ENCODE measurements around the gene BLVRA.
A peak's percentile ranks its signal among the peaks of the same experiment; 100 is the strongest.

The BLVRA gene

DNA sequence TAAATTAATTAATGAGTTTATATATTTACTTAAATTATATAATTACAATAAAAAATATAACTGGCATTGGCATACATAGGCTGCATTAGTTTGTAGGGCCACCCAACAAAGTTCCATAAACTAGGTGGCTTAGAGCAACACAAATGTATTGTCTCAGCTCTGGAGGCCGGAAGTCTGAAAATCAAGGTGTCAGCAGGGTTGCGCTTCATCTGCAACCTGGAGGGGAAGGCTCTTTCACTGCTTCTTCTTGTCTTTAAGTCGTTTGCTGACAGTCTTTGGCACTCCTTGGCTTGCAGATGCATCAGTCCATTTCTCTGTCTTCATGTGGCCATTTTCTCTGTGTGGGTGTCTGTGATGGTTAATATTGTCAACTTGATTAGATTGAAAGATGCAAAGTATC, 6.1 kb upstream of the BLVRA start:
- Histone ChIP-seq H3K36me3 (ENCODE audit: control insufficient read depth, insufficient read depth, low read length) (no peaks in the 10 kb centered on the region), H3K9ac (ENCODE audit: low read depth, low read length) (no peak overlapping the region), H3K27me3 (ENCODE audit: control insufficient read depth, insufficient read depth, low read length) (peaks cover 12% of the 10 kb centered on the region), H3K4me3 (ENCODE audit: low read depth, low read length) (no peak overlapping the region), H3K4me1 (ENCODE audit: control insufficient read depth, insufficient read depth, low read length) (peaks cover 5% of the 10 kb centered on the region), H3K9me3 (ENCODE audit: control insufficient read depth, insufficient read depth, low read length) (no peaks in the 10 kb centered on the region)

DNA sequence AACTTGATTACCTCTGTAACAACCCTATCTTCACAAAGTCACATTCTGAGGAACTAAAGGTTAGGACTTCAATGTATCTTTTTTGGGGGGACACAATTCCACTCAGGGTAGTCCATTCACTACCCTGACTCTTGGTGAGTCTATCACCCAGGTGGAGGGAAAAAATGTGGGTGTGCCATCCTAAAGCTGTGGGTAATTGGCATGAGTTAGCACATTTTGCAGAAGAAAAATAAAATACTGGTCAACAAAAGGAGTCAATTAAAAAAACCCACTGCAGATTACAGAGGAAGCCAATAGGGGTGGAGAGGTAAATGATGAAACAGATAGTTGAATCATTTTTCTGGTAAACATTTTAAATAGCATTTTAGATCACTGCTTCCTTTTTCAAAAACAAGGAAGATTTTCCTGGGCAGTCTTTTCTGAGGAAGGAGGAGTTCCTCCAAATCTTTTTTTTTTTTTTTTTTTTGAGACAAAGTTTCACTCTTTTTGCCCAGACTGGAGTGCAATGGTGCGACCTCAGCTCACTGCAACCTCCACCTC, 5.1 kb upstream of the BLVRA start:
- Histone ChIP-seq H3K27me3 (ENCODE audit: control insufficient read depth, insufficient read depth, low read length) (peaks cover 19% of the 10 kb centered on the region), H3K4me3 (ENCODE audit: low read depth, low read length) (no peak overlapping the region), H3K9ac (ENCODE audit: low read depth, low read length) (no peak overlapping the region), H3K9me3 (ENCODE audit: control insufficient read depth, insufficient read depth, low read length) (no peaks in the 10 kb centered on the region), H3K36me3 (ENCODE audit: control insufficient read depth, insufficient read depth, low read length) (no peaks in the 10 kb centered on the region), H3K4me1 (ENCODE audit: control insufficient read depth, insufficient read depth, low read length) (peaks cover 5% of the 10 kb centered on the region)

DNA sequence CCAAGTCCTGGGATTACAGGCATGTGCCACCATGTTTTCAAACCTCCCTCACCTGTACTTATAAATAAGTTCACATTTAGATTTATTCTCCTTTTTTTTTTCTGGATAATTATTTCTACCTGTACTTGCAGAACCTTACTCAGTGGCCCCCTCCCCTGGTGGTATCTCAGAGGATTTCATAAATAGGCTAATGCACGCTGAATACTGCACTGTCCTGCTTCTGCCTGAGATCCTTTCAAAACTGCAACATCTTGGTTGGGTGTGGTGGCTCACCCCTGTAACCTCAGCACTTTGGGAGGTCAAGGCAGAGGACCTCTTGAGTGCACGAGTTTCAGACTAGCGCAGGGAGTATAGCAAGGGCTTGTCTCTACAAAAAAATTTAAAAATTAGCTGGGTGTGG, 4.6 kb upstream of the BLVRA start:
- H3K9ac ChIP-seq (ENCODE audit: low read depth, low read length): no peak overlapping the region
- H3K36me3 ChIP-seq (ENCODE audit: control insufficient read depth, insufficient read depth, low read length): no peaks in the 10 kb centered on the region
- no peak overlapping the region for H3K4me3 ChIP-seq (ENCODE audit: low read depth, low read length)
- H3K4me1 ChIP-seq (ENCODE audit: control insufficient read depth, insufficient read depth, low read length): peaks cover 5% of the 10 kb centered on the region
- H3K9me3 ChIP-seq (ENCODE audit: control insufficient read depth, insufficient read depth, low read length): no peaks in the 10 kb centered on the region
- peaks cover 19% of the 10 kb centered on the region for H3K27me3 ChIP-seq (ENCODE audit: control insufficient read depth, insufficient read depth, low read length)

DNA sequence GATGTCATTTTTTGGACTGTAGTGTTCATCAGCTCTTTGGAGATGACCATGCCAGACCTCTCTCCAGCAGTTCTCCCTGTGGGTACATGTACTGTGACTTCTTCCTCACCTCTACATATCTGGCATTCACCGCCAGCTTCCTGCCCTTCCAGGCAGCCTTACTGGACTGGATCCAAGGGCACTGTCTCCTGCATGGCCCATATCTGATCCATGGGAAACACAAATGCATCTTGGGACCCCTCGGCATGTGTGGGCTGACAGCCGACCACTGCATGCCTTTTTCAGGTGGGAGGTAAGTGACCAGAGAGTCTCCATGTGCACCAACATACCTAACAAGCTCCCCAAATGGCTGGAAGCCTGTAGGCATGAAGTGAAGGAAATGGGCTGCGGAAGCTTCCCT, 3.9 kb upstream of the BLVRA start:
- no peaks in the 10 kb centered on the region for H3K9me3 ChIP-seq (ENCODE audit: control insufficient read depth, insufficient read depth, low read length)
- peaks cover 5% of the 10 kb centered on the region for H3K4me1 ChIP-seq (ENCODE audit: control insufficient read depth, insufficient read depth, low read length)
- no peaks in the 10 kb centered on the region for H3K36me3 ChIP-seq (ENCODE audit: control insufficient read depth, insufficient read depth, low read length)
- no peak overlapping the region for H3K4me3 ChIP-seq (ENCODE audit: low read depth, low read length)
- H3K9ac ChIP-seq (ENCODE audit: low read depth, low read length): no peak overlapping the region
- peaks cover 26% of the 10 kb centered on the region for H3K27me3 ChIP-seq (ENCODE audit: control insufficient read depth, insufficient read depth, low read length)

DNA sequence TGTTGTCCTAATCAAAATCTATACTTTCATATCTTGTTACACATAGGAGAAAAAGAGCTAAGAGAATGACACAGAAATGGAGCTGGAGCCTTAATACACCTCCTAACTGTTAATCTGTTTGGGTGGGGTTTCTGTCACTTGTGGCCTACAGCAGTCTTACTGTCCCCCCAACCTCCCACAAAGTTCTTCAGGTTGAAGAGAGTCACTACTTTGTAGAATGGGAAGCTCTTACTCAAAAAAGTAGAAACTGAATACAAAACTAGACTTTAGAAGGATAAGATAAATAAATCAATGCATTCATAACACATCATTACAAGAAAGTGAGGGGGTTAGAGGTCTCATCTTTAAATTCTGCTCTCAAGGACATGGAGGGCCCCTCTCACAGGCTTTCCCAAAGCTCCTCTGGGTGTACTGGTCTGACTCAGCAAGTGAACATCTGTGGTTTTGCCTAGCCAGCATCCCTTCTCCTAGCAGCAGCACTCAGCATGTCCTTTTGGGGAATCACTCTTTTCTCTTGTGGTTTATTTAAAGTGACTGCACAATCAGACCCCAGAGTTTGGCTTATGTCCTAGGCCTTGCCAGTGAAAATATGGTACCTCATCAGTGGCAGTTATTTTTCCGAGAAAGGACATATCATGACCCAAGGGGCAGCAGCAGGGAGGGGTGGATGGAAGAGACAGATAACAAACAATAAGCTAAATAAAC, 2.0 kb upstream of the BLVRA start:
- no peak overlapping the region for H3K4me3 ChIP-seq (ENCODE audit: low read depth, low read length)
- H3K27me3 ChIP-seq (ENCODE audit: control insufficient read depth, insufficient read depth, low read length): peaks cover 27% of the 10 kb centered on the region
- H3K9ac ChIP-seq (ENCODE audit: low read depth, low read length): no peak overlapping the region
- H3K4me1 ChIP-seq (ENCODE audit: control insufficient read depth, insufficient read depth, low read length): no peaks in the 10 kb centered on the region
- no peaks in the 10 kb centered on the region for H3K9me3 ChIP-seq (ENCODE audit: control insufficient read depth, insufficient read depth, low read length)
- H3K36me3 ChIP-seq (ENCODE audit: control insufficient read depth, insufficient read depth, low read length): no peaks in the 10 kb centered on the region

DNA sequence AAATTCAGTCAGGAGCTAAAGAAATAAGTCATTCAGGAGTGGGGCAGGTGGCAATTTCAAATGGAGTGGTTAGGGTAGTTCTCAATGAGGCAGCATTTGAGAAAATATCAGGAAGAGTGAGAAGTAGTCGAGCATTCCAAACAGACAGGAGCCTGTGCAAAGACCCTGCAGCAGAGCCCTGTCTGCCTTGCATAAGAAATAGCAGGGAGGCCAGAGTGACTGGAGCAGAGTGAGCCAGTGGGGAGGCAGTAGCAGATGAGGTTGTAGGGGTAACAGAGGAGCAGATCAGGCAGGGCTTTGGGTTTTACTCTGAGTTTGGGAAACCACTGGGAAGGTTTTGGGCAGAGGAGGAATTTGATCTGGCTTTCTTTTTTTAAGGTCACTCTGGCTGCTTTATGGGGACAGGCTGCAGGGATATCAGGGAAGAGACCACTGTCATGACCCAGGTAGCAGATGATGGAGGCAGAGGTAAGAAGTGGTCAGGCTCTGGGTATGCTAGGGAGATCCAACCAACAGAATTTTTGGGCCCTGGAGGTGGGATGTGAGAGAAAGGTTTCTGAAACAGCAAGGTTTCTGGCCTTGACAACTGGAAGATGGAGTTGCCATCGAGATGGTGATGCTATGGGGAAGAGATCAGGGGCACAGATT, 1.3 kb upstream of the BLVRA start:
- Histone ChIP-seq H3K9ac (ENCODE audit: low read depth, low read length) (no peak overlapping the region), H3K4me1 (ENCODE audit: control insufficient read depth, insufficient read depth, low read length) (no peaks in the 10 kb centered on the region), H3K36me3 (ENCODE audit: control insufficient read depth, insufficient read depth, low read length) (no peaks in the 10 kb centered on the region), H3K27me3 (ENCODE audit: control insufficient read depth, insufficient read depth, low read length) (peaks cover 27% of the 10 kb centered on the region), H3K4me3 (ENCODE audit: low read depth, low read length) (no peak overlapping the region), H3K9me3 (ENCODE audit: control insufficient read depth, insufficient read depth, low read length) (no peaks in the 10 kb centered on the region)

DNA sequence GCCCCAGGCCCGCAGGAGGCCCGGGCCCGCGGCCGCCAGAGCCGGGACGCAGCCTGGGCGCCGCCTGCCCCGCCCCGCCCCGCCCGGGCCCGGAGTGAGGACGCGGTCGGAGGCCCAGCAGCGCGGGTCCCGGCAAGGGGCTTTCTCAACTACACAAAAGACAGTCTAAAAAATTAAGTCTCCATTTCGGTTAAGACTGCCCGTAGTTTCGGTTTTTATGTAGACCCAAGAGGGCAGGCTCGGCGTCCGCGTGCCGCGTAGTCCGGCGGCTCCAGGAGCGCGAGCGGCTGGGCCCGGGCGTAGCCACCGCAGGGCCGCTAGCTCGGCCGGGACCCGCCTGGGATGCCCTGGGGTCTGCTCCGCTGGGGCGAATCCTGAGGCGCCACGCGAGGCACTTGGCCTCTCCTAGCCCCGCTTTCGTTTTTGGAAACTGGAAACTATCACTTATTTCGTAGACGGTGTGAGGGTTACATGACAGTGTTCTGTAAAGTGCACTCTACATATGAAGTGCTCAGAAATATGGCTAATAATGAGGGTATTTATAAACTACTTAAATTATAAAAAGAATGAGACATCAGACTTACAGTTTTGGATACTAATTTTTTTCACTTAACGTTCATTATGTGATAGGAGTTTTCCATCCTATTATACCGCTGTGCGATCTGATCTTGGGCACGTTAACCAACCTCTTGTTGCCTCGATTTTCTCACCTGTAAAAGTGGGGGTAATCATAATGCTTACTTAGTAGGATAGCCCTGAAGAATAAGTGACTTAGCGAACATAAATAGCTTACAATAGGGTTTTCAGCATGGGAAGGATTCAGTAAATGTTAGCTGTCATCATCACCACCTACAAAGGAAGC, 573 bp downstream of the BLVRA start:
- Histone ChIP-seq H3K36me3 (ENCODE audit: control insufficient read depth, insufficient read depth, low read length) (no peaks in the 10 kb centered on the region), H3K9ac (ENCODE audit: low read depth, low read length) (no peak overlapping the region), H3K27me3 (ENCODE audit: control insufficient read depth, insufficient read depth, low read length) (peaks cover 27% of the 10 kb centered on the region), H3K4me1 (ENCODE audit: control insufficient read depth, insufficient read depth, low read length) (peaks cover 6% of the 10 kb centered on the region), H3K4me3 (ENCODE audit: low read depth, low read length) (peak overlapping the region; percentile 68), H3K9me3 (ENCODE audit: control insufficient read depth, insufficient read depth, low read length) (no peaks in the 10 kb centered on the region)

DNA sequence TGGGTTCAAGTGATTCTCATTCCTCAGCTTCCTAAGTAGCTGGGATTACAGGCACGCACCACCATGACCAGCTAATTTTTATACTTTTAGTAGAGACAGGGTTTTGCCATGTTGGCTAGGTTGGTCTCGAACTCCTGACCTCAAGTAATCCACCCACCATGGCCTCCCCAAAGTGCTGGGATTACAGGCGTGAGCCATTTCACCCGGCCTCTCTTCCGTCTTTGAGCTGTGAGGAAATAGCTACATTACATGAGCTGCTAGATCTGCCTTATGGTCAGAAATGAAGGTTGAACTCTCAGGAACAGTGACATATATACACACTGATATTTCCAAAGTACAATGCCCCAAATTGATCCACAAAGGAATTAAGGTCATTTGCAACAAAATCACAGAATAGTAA, 2.4 kb downstream of the BLVRA start:
- no peaks in the 10 kb centered on the region for H3K9me3 ChIP-seq (ENCODE audit: control insufficient read depth, insufficient read depth, low read length)
- peaks cover 27% of the 10 kb centered on the region for H3K27me3 ChIP-seq (ENCODE audit: control insufficient read depth, insufficient read depth, low read length)
- no peak overlapping the region for H3K4me3 ChIP-seq (ENCODE audit: low read depth, low read length)
- no peaks in the 10 kb centered on the region for H3K36me3 ChIP-seq (ENCODE audit: control insufficient read depth, insufficient read depth, low read length)
- H3K9ac ChIP-seq (ENCODE audit: low read depth, low read length): no peak overlapping the region
- peaks cover 10% of the 10 kb centered on the region for H3K4me1 ChIP-seq (ENCODE audit: control insufficient read depth, insufficient read depth, low read length)

DNA sequence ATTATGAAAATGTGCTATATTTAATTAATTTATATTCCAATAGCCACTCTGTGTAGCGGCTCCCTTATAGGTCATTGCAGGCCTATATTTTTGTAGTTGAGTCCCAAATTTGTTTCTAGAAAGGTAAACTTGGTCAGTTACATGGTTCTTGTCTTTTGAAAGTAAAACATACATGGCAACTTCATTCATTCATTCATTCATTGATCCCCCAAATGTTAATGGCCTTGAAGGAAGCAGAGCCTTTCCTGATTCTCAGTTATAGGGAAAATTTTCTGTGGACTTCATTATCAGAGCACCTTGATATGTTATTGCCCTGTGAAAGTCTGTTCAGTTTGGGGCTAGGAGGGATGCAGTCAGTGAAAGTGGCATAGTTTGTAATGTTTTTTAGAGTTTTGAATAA, 2.9 kb downstream of the BLVRA start:
- Histone ChIP-seq H3K27me3 (ENCODE audit: control insufficient read depth, insufficient read depth, low read length) (peaks cover 24% of the 10 kb centered on the region), H3K4me1 (ENCODE audit: control insufficient read depth, insufficient read depth, low read length) (peaks cover 10% of the 10 kb centered on the region), H3K9me3 (ENCODE audit: control insufficient read depth, insufficient read depth, low read length) (no peaks in the 10 kb centered on the region), H3K4me3 (ENCODE audit: low read depth, low read length) (no peak overlapping the region), H3K36me3 (ENCODE audit: control insufficient read depth, insufficient read depth, low read length) (no peaks in the 10 kb centered on the region), H3K9ac (ENCODE audit: low read depth, low read length) (no peak overlapping the region)

DNA sequence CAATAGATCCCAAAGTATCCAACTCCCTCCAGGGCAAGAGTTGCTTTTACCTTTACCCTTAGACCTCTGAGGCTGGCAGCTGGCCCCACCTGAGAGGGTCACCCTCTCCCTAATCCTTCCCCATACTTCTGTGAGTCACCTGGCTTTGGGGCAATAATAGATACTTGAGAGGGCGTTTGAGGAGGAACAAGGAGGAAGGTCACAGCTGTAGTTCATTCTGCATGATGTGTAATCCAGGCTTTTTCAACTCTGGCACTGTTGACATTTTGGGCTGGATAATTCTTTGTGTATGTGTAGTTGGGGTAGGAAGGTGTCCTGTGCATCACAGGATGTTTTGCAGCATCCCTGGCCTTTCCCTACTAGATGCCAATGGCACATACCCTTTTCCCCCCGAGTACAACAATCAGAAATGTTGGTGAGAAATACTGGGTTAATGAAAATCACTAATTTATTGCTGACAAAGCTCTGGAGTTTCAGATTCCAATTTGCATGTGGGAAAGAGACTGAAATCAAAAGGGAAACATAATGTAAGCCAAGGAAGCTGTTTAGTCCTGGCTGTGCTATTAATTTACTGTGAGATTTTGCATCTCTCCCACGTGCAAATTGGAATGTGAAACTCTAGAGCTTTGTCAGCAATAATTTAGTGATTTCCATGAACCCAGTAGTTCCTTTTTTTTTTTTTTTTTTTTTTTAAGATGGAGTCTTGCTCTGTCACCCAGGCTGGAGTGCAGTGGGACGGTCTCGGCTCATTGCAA, 3.6 kb downstream of the BLVRA start:
- H3K9me3 ChIP-seq (ENCODE audit: control insufficient read depth, insufficient read depth, low read length): no peaks in the 10 kb centered on the region
- H3K4me3 ChIP-seq (ENCODE audit: low read depth, low read length): no peak overlapping the region
- no peak overlapping the region for H3K9ac ChIP-seq (ENCODE audit: low read depth, low read length)
- H3K27me3 ChIP-seq (ENCODE audit: control insufficient read depth, insufficient read depth, low read length): peaks cover 17% of the 10 kb centered on the region
- no peaks in the 10 kb centered on the region for H3K36me3 ChIP-seq (ENCODE audit: control insufficient read depth, insufficient read depth, low read length)
- peaks cover 10% of the 10 kb centered on the region for H3K4me1 ChIP-seq (ENCODE audit: control insufficient read depth, insufficient read depth, low read length)

DNA sequence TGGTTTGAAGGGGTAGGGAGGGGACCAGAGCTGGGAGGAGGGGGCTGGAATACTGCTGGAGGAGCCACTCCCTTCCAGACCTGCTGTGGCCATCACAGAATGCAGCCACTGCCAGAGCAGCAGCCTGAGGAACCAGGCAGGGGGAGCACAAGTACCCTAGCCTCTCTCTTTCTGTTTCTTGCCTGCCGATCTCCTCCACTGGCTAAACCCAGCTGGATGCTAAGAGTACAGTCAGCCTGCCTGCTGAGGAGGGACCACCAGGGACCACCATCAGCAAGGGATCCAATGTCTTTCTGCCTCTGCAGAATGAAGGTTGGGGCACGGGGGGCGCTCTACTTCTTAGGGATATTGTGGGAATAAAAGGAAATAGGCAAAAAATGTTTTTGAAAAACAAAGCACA, 4.7 kb downstream of the BLVRA start:
- peaks cover 8% of the 10 kb centered on the region for H3K27me3 ChIP-seq (ENCODE audit: control insufficient read depth, insufficient read depth, low read length)
- H3K36me3 ChIP-seq (ENCODE audit: control insufficient read depth, insufficient read depth, low read length): no peaks in the 10 kb centered on the region
- H3K4me1 ChIP-seq (ENCODE audit: control insufficient read depth, insufficient read depth, low read length): peaks cover 10% of the 10 kb centered on the region
- no peak overlapping the region for H3K4me3 ChIP-seq (ENCODE audit: low read depth, low read length)
- no peak overlapping the region for H3K9ac ChIP-seq (ENCODE audit: low read depth, low read length)
- H3K9me3 ChIP-seq (ENCODE audit: control insufficient read depth, insufficient read depth, low read length): no peaks in the 10 kb centered on the region

Measured in iPS-15b (cell line).